CD4-positive, alpha-beta T cell (primary cell): Measurements from ENCODE around the gene SUPT4H1. TPM values are rescaled to one million over a fixed set of nuclear protein-coding genes. Genes with fewer than 3 reads are reported as not detected.

ENCODE experiments used
- ATAC-seq: fragments of 200-7000 bp; cut with Tn5 transposase; one replicate; pipeline ENCODE4 v1.10.0; 2022; ENCODE audit warnings: mild to moderate bottlenecking; ENCODE audit not compliant: poor library complexity
- CTCF ChIA-PET: fragments of 350-600 bp; sonication (Branson Sonifier 250); formaldehyde crosslinking; loops from one replicate; lab custom pipeline; 2021; ENCODE audit warnings: antibody characterized with exemption, inconsistent platforms; lab: Charles Lee
- POLR2A ChIA-PET: fragments of 350-600 bp; sonication (Branson Sonifier 250); formaldehyde crosslinking; loops from one replicate; lab custom pipeline; 2021; ENCODE audit warnings: antibody characterized with exemption, inconsistent platforms; lab: Charles Lee
- DNase-seq, 14 experiments: peaks; one replicate each; pipeline ENCODE4 v3.0.0-alpha.2; 2013 to 2020; ENCODE audit warnings: mixed read lengths in 2 of 14
- H3K27ac ChIP-seq, 2 donors: one replicate each; pipeline versions ENCODE4 v1.5.1 to v1.7.0; 2013; ENCODE audit warnings: low read length in 2 of 2, low read depth in 1 of 2, mild to moderate bottlenecking in 1 of 2
- H3K27me3 ChIP-seq, 2 experiments: 1 replicate in 1 of 2; 2 replicates in 1 of 2; pipeline versions ENCODE4 v1.6.1 to v1.7.0; 2013; ENCODE audit warnings: low read length in 2 of 2, control low read depth in 1 of 2, mild to moderate bottlenecking in 1 of 2, moderate library complexity in 1 of 2; ENCODE audit not compliant: insufficient read depth in 2 of 2, control insufficient read depth in 1 of 2
- H3K36me3 ChIP-seq: one replicate; pipeline ENCODE4 v1.6.1; 2013; ENCODE audit warnings: low read length, control low read depth; ENCODE audit not compliant: insufficient read depth
- H3K4me1 ChIP-seq: one replicate; pipeline ENCODE4 v1.6.1; 2013; ENCODE audit warnings: low read length, control low read depth; ENCODE audit not compliant: insufficient read depth
- H3K4me3 ChIP-seq: one replicate; pipeline ENCODE4 v1.5.1; 2013; ENCODE audit warnings: mild to moderate bottlenecking, low read length, moderate library complexity
- H3K9me3 ChIP-seq, 2 experiments: 1 replicate in 1 of 2; 2 replicates in 1 of 2; pipeline versions ENCODE4 v1.6.1 to v1.7.0; 2013; ENCODE audit warnings: low read length in 2 of 2, mild to moderate bottlenecking in 2 of 2, control low read depth in 1 of 2, moderate library complexity in 1 of 2; ENCODE audit not compliant: control insufficient read depth in 1 of 2, insufficient read depth in 1 of 2
- H3K27ac Mint-ChIP-seq: one replicate; pipeline ENCODE4 v1.8.0; 2020; ENCODE audit warnings: mixed read lengths
- H3K27me3 Mint-ChIP-seq: one replicate; pipeline ENCODE4 v1.8.0; 2021; ENCODE audit warnings: mixed read lengths
- H3K36me3 Mint-ChIP-seq: one replicate; pipeline ENCODE4 v1.8.0; 2021; ENCODE audit warnings: low read depth, mixed read lengths
- H3K4me1 Mint-ChIP-seq: one replicate; pipeline ENCODE4 v1.8.0; 2021; ENCODE audit warnings: low read depth, mixed read lengths
- H3K4me3 Mint-ChIP-seq: one replicate; pipeline ENCODE4 v1.8.0; 2020; ENCODE audit warnings: mild to moderate bottlenecking, mixed read lengths
- H3K9me3 Mint-ChIP-seq: one replicate; pipeline ENCODE4 v1.8.0; 2020; ENCODE audit warnings: mixed read lengths
- CTCF ChIP-seq: fragments of 200-600 bp; IDR thresholded peaks from one replicate; pipeline ENCODE4 v1.8.0; 2022; ENCODE audit warnings: antibody characterized with exemption, mild to moderate bottlenecking
- intact Hi-C, 2 experiments: fragments of 100-400 bp; cut with DNase I in 1 of 2; cut with micrococcal nuclease in 1 of 2; formaldehyde crosslinking; loops; one replicate each; pipeline versions ENCODE4 v1.15.1 to v1.9.0; 2023 to 2025; cut with DNase I, micrococcal nuclease
- total RNA-seq, 174 experiments: library from RNA in 2 of 174; stranded (reverse) in 2 of 174; gene quantifications; one replicate each; pipeline ENCODE4 v1.2.3 and lab custom pipeline; 2021 to 2026

Gene SUPT4H1
- total RNA-seq, 2 experiments from 2014 or later = 46.5 to 47.0 TPM

DNA sequence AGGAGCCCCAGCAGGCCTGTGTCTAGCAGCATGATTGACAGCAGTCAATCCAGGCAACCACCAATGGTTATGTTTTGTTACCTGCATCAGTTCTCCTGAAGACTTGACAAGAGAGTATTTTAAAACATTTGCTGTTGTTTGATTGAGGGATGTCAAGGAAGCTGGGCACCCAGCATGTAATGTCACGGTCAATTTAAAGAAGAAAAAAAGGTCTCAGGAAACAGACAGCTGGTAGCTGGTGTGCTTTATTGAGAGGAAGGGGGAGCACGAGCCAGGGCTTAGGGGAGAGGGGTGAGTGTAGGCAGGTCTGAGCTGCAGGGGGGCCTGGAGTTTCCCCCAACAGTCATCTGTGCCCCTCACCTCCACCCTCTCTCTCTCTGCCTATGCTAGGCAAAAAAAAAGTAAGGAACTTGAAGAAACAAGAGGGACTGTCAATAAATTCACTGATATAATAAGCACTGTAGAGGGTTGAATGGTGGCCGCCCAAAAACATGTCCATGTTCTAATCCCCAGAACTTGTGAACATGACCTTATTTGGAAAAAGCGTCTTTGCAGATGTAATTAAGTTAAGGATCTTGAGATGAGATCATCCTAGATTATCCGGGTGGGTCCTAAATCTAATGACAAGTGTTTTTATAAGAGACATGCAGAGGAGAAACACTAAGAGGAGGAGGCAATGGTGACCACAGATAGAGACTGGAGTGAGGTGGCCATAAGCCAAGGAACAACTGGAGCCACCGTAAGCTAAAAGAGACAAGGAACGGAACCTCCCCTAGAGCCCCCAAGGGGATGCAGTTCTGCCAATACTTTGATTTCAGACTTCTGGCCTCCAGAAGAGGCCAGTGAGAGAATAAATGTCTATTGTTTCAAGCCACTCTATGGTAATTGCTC lies 37.9 kb downstream of the SUPT4H1 start:
- no peaks in the 10 kb centered on the region for H3K9me3 ChIP-seq
- H3K36me3 Mint-ChIP-seq = no peaks in the 10 kb centered on the region
- no peak overlapping the region for H3K27ac ChIP-seq
- H3K27ac Mint-ChIP-seq = no peak overlapping the region
- intact Hi-C loops = loop anchor here (10.0 kb wide), 2 partner anchors 321 to 691 kb away; no protein-coding TSS in a partner anchor
- no peak for TF ChIP-seq CTCF
- peaks cover 9% of the 10 kb centered on the region for H3K36me3 ChIP-seq
- ChIA-PET POLR2A (interaction anchor here (0.8 to 22.3 kb wide), 3 partner anchors 14 to 35 kb away, joined by 3 to 1359 read pairs (median 3); no protein-coding TSS in a partner anchor), CTCF (interaction anchor here (3.1 to 3.4 kb wide), 2 partner anchors 31 to 104 kb away, joined by 12 to 18 read pairs; partner anchors contain the start of gene RNF43)
- H3K27me3 ChIP-seq = no peaks in the 10 kb centered on the region
- H3K4me3 Mint-ChIP-seq = no peak overlapping the region
- H3K4me3 ChIP-seq = no peak overlapping the region
- H3K9me3 Mint-ChIP-seq = no peaks in the 10 kb centered on the region
- no peak for DNase-seq
- ATAC-seq = no peak
- H3K27me3 Mint-ChIP-seq = no peaks in the 10 kb centered on the region
- H3K4me1 Mint-ChIP-seq = peaks cover 7% of the 10 kb centered on the region
- peaks cover 17% of the 10 kb centered on the region for H3K4me1 ChIP-seq

DNA sequence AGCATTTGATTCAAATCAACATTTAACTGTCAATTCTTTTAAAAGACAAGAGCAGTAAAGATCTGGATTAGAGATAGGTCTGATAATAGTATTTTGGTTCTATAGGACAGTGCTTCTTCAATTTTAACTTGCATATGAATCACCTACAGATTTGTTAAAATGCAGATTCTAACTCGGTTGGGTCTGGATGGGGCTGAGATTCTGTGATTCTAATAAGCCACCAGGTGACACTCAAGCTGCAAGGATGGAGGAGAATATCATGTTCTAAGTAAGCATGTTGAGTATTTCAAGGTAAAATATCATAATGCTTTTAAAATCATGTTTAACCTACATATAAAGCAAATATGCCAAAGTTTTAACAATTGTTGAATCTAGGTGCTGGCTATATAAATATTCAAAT lies 39.2 kb downstream of the SUPT4H1 start:
- ChIA-PET POLR2A (interaction anchor here (22.3 kb wide), 1 partner anchor 26 kb away, joined by 1359 read pairs; no protein-coding TSS in a partner anchor), CTCF (interaction anchor here (3.4 kb wide), 1 partner anchor 32 kb away, joined by 18 read pairs; no protein-coding TSS in a partner anchor)
- H3K9me3 ChIP-seq = no peaks in the 10 kb centered on the region
- intact Hi-C loops = loop anchor here (10.0 kb wide), 2 partner anchors 322 to 692 kb away; no protein-coding TSS in a partner anchor
- TF ChIP-seq CTCF = no peak
- Mint-ChIP-seq H3K36me3 (no peaks in the 10 kb centered on the region), H3K4me3 (no peak overlapping the region), H3K9me3 (no peaks in the 10 kb centered on the region), H3K27ac (no peak overlapping the region), H3K4me1 (peaks cover 7% of the 10 kb centered on the region), H3K27me3 (no peaks in the 10 kb centered on the region)
- H3K4me3 ChIP-seq = no peak overlapping the region
- ATAC-seq (no peak), DNase-seq (peak in 1 of 14 experiments; percentile 19)
- H3K36me3 ChIP-seq = peaks cover 12% of the 10 kb centered on the region
- no peak overlapping the region for H3K27ac ChIP-seq
- no peaks in the 10 kb centered on the region for H3K27me3 ChIP-seq
- peaks cover 7% of the 10 kb centered on the region for H3K4me1 ChIP-seq

- H3K9me3 ChIP-seq = no peaks in the 10 kb centered on the region
- H3K36me3 ChIP-seq = peaks cover 16% of the 10 kb centered on the region
- Mint-ChIP-seq H3K4me3 (no peak overlapping the region), H3K36me3 (no peaks in the 10 kb centered on the region), H3K9me3 (no peaks in the 10 kb centered on the region), H3K4me1 (peaks cover under 1% of the 10 kb centered on the region), H3K27ac (no peak overlapping the region), H3K27me3 (no peaks in the 10 kb centered on the region)
- no peaks in the 10 kb centered on the region for H3K27me3 ChIP-seq
- POLR2A ChIA-PET = interaction anchor here (22.3 kb wide), 1 partner anchor 27 kb away, joined by 1359 read pairs; no protein-coding TSS in a partner anchor
- intact Hi-C loops = loop anchor here (10.0 kb wide), 2 partner anchors 323 to 693 kb away; no protein-coding TSS in a partner anchor
- H3K4me1 ChIP-seq = peaks cover under 1% of the 10 kb centered on the region
- ATAC-seq = no peak
- DNase-seq = peak in 1 of 14 experiments; percentile 12
- no peak overlapping the region for H3K27ac ChIP-seq
- TF ChIP-seq CTCF = no peak
- CTCF ChIA-PET = no interaction called here
- H3K4me3 ChIP-seq = no peak overlapping the region
Observed at GRCh38 chr17:58312021-58312630, 39.9 kb downstream of the SUPT4H1 start.
